SK-N-SH (cell line): ENCODE measurements around the gene PTPN13.

Experiments
- CTCF ChIP-seq: fragments of 200-600 bp; sonication (generic); IDR thresholded peaks from 2 replicates; pipeline ENCODE4 v1.6.1; 2017; ENCODE audit warnings: antibody characterized with exemption, mild to moderate bottlenecking, moderate library complexity
- EP300 ChIP-seq, 2 experiments: IDR thresholded peaks; 2 replicates each; pipeline versions ENCODE4 v1.4.0 to v1.6.1; 2012; ENCODE audit warnings: borderline replicate concordance in 1 of 2, low read depth in 1 of 2, low read length in 1 of 2
- EZH2phosphoT487 ChIP-seq: fragments of 200-600 bp; sonication (generic); IDR thresholded peaks from 2 replicates; pipeline ENCODE4 v1.6.1; 2017; ENCODE audit warnings: low read depth, mixed run types, mild to moderate bottlenecking, antibody characterized with exemption, moderate library complexity, borderline replicate concordance
- JUND ChIP-seq: IDR thresholded peaks from 2 replicates; pipeline ENCODE4 v1.4.0; 2012
- MAX ChIP-seq: IDR thresholded peaks from 2 replicates; pipeline ENCODE4 v1.4.0; 2012; ENCODE audit warnings: low read depth
- PBX3 ChIP-seq: IDR thresholded peaks from 2 replicates; pipeline ENCODE4; 2012
- SIN3A ChIP-seq: IDR thresholded peaks from 2 replicates; pipeline ENCODE4 v1.6.1; 2012; ENCODE audit warnings: low read depth, mild to moderate bottlenecking, low read length, moderate library complexity, borderline replicate concordance
- USF2 ChIP-seq: fragments of 150-350 bp; IDR thresholded peaks from 2 replicates; pipeline ENCODE4 v1.6.1; 2017; ENCODE audit warnings: antibody characterized with exemption, low read length, low read depth, borderline replicate concordance

GRCh38 chr4:86633854-86634253 lies 39.7 kb downstream of the PTPN13 start:
- TF ChIP-seq CTCF (no peak), SIN3A (no peak), JUND (no peak), MAX (no peak), EZH2phosphoT487 (no peak), USF2 (no peak), EP300 (IDR thresholded peaks at IDR 0.05; ENCODE audit: borderline replicate concordance in 1 of 2, low read depth in 1 of 2, low read length in 1 of 2) (no peak), PBX3 (no peak)
